Measurements from ENCODE around the gene ADPRM.

GRCh38 chr17:10751563-10751962 lies 54.2 kb downstream of the ADPRM start:
- TF ChIP-seq CTCF (conservative IDR thresholded peaks at IDR 0.05 in 1 of 2, IDR thresholded peaks at IDR 0.05 in 1 of 2; ENCODE audit: extremely low read depth in 1 of 2, insufficient read depth in 1 of 2, low read depth in 1 of 2, low read length in 2 of 2) (no peak), EZH2 (IDR thresholded peaks at IDR 0.05; ENCODE audit: borderline replicate concordance, low read length) (no peak)
